ENCODE results near the gene CCDC85C.

Gene CCDC85C

GRCh38 chr14:99627100-99627499 is 23.1 kb upstream of the CCDC85C start:
- DNase-seq (ENCODE audit: extremely low spot score) = no peak
- POLR2A ChIA-PET = no interaction called here
- TF ChIP-seq ARNT (IDR thresholded peaks at IDR 0.05) (no peak), BHLHE40 (IDR thresholded peaks at IDR 0.05; ENCODE audit: borderline replicate concordance) (no peak), ELF4 (IDR thresholded peaks at IDR 0.05) (no peak), FOXK2 (IDR thresholded peaks at IDR 0.05) (no peak), CTBP1 (IDR thresholded peaks at IDR 0.05; ENCODE audit: borderline replicate concordance) (no peak), ZNF384 (IDR thresholded peaks at IDR 0.05) (no peak), SP1 (IDR thresholded peaks at IDR 0.05) (no peak), SUZ12 (IDR thresholded peaks at IDR 0.05) (no peak), FOXA1 (IDR thresholded peaks at IDR 0.05) (no peak), FOXM1 (IDR thresholded peaks at IDR 0.05; ENCODE audit: borderline replicate concordance) (no peak), TARDBP (IDR thresholded peaks at IDR 0.05) (no peak), L3MBTL2 (conservative IDR thresholded peaks at IDR 0.05) (no peak), PKNOX1 (IDR thresholded peaks at IDR 0.05) (no peak)
- CTCF ChIA-PET = interaction anchor here (0.6 to 1.1 kb wide), 2 partner anchors 82 to 481 kb away, joined by 3 read pairs; no protein-coding TSS in a partner anchor

- TF ChIP-seq BHLHE40 (IDR thresholded peaks at IDR 0.05; ENCODE audit: borderline replicate concordance) (no peak), FOXA1 (IDR thresholded peaks at IDR 0.05) (no peak), TARDBP (IDR thresholded peaks at IDR 0.05) (no peak), SUZ12 (IDR thresholded peaks at IDR 0.05) (no peak), ARNT (IDR thresholded peaks at IDR 0.05) (no peak), SP1 (IDR thresholded peaks at IDR 0.05) (no peak), L3MBTL2 (conservative IDR thresholded peaks at IDR 0.05) (no peak), HDGF (IDR thresholded peaks at IDR 0.05; ENCODE audit: borderline replicate concordance) (no peak), FOXM1 (IDR thresholded peaks at IDR 0.05; ENCODE audit: borderline replicate concordance) (no peak), ZNF384 (IDR thresholded peaks at IDR 0.05) (no peak)
- no peak for DNase-seq (ENCODE audit: extremely low spot score)
- ChIA-PET CTCF (interaction anchor here (0.6 to 1.1 kb wide), 3 partner anchors 81 to 482 kb away, joined by 3 read pairs; no protein-coding TSS in a partner anchor), POLR2A (interaction anchor here (1.2 kb wide), 1 partner anchor 16 kb away, joined by 3 read pairs; no protein-coding TSS in a partner anchor)
These were observed 22.1 kb upstream of the CCDC85C start for GRCh38 chr14:99626041-99626648.

- TF ChIP-seq L3MBTL2 (conservative IDR thresholded peaks at IDR 0.05) (no peak), FOXA1 (IDR thresholded peaks at IDR 0.05) (no peak), FOXK2 (IDR thresholded peaks at IDR 0.05) (no peak), ELF4 (IDR thresholded peaks at IDR 0.05) (no peak), LEF1 (IDR thresholded peaks at IDR 0.05; ENCODE audit: borderline replicate concordance) (no peak), SP1 (IDR thresholded peaks at IDR 0.05) (no peak), ZNF384 (IDR thresholded peaks at IDR 0.05) (no peak), TARDBP (IDR thresholded peaks at IDR 0.05) (no peak), NFRKB (IDR thresholded peaks at IDR 0.05) (no peak), SUZ12 (IDR thresholded peaks at IDR 0.05) (no peak), FOXM1 (IDR thresholded peaks at IDR 0.05; ENCODE audit: borderline replicate concordance) (no peak), PKNOX1 (IDR thresholded peaks at IDR 0.05) (no peak), HDGF (IDR thresholded peaks at IDR 0.05; ENCODE audit: borderline replicate concordance) (no peak), ARNT (IDR thresholded peaks at IDR 0.05) (no peak), CTBP1 (IDR thresholded peaks at IDR 0.05; ENCODE audit: borderline replicate concordance) (no peak), BHLHE40 (IDR thresholded peaks at IDR 0.05; ENCODE audit: borderline replicate concordance) (no peak)
- CTCF ChIA-PET = interaction anchor here (0.6 kb wide), 1 partner anchor 134 kb away, joined by 3 read pairs; no protein-coding TSS in a partner anchor
- POLR2A ChIA-PET = no interaction called here
- no peak for DNase-seq (ENCODE audit: extremely low spot score)
These were observed 21.5 kb upstream of the CCDC85C start for GRCh38 chr14:99625476-99625875.

GRCh38 chr14:99624971-99625370 is 21.0 kb upstream of the CCDC85C start:
- no peak for DNase-seq (ENCODE audit: extremely low spot score)
- TF ChIP-seq ELF4 (IDR thresholded peaks at IDR 0.05) = no peak
- TF ChIP-seq ARNT (IDR thresholded peaks at IDR 0.05) = no peak
- CTCF ChIA-PET = no interaction called here
- POLR2A ChIA-PET = no interaction called here

GRCh38 chr14:99624024-99624423 is 20.0 kb upstream of the CCDC85C start:
- ChIA-PET CTCF (no interaction called here), POLR2A (no interaction called here)
- no peak for DNase-seq (ENCODE audit: extremely low spot score)
- no peak for TF ChIP-seq BHLHE40 (IDR thresholded peaks at IDR 0.05; ENCODE audit: borderline replicate concordance)
- no peak for TF ChIP-seq ELF4 (IDR thresholded peaks at IDR 0.05)
- no peak for TF ChIP-seq PKNOX1 (IDR thresholded peaks at IDR 0.05)
- TF ChIP-seq NFRKB (IDR thresholded peaks at IDR 0.05) = no peak
- no peak for TF ChIP-seq CTBP1 (IDR thresholded peaks at IDR 0.05; ENCODE audit: borderline replicate concordance)
- TF ChIP-seq L3MBTL2 (conservative IDR thresholded peaks at IDR 0.05) = no peak
- no peak for TF ChIP-seq ARNT (IDR thresholded peaks at IDR 0.05)
- TF ChIP-seq FOXK2 (IDR thresholded peaks at IDR 0.05) = no peak
- no peak for TF ChIP-seq FOXM1 (IDR thresholded peaks at IDR 0.05; ENCODE audit: borderline replicate concordance)
- no peak for TF ChIP-seq FOXA1 (IDR thresholded peaks at IDR 0.05)
- no peak for TF ChIP-seq TARDBP (IDR thresholded peaks at IDR 0.05)
- TF ChIP-seq SP1 (IDR thresholded peaks at IDR 0.05) = no peak
- TF ChIP-seq LEF1 (IDR thresholded peaks at IDR 0.05; ENCODE audit: borderline replicate concordance) = no peak

- POLR2A ChIA-PET = no interaction called here
- TF ChIP-seq FOXK2 (IDR thresholded peaks at IDR 0.05) (no peak), NFRKB (IDR thresholded peaks at IDR 0.05) (no peak), SUZ12 (IDR thresholded peaks at IDR 0.05) (no peak), PKNOX1 (IDR thresholded peaks at IDR 0.05) (no peak), SP1 (IDR thresholded peaks at IDR 0.05) (no peak), FOXM1 (IDR thresholded peaks at IDR 0.05; ENCODE audit: borderline replicate concordance) (no peak), TARDBP (IDR thresholded peaks at IDR 0.05) (no peak), CTBP1 (IDR thresholded peaks at IDR 0.05; ENCODE audit: borderline replicate concordance) (no peak)
- CTCF ChIA-PET = interaction anchor here (1.2 kb wide), 1 partner anchor 17 kb away, joined by 3 read pairs; no protein-coding TSS in a partner anchor
- DNase-seq (ENCODE audit: extremely low spot score) = no peak
These were observed 17.9 kb upstream of the CCDC85C start for GRCh38 chr14:99621948-99622347.

Measured in HEK293T (cell line).